HepG2 (cell line): ENCODE measurements around the gene ATP9A. TPM values are rescaled to one million over a fixed set of nuclear protein-coding genes. Genes with fewer than 3 reads are reported as not detected.
A peak's percentile ranks its signal among the peaks of the same experiment; 100 is the strongest.

Experiments
- KLF15 ChIP-seq: sonication (generic); formaldehyde crosslinking; IDR thresholded peaks from 2 replicates; pipeline ENCODE4 v1.8.1; 2023; ENCODE audit warnings: borderline replicate concordance, mild to moderate bottlenecking, inconsistent platforms, missing genetic modification reagents, mixed read lengths
- MEIS1 ChIP-seq: sonication (generic); formaldehyde crosslinking; IDR thresholded peaks from 2 replicates; pipeline ENCODE4 v1.9.0; 2021; ENCODE audit warnings: mild to moderate bottlenecking, missing genetic modification reagents, moderate library complexity, borderline replicate concordance
- SMARCC2 ChIP-seq: fragments of 450-650 bp; IDR thresholded peaks from 2 replicates; pipeline ENCODE4 v1.6.1; 2017; ENCODE audit warnings: antibody characterized with exemption, mild to moderate bottlenecking
- SNAI1 ChIP-seq: sonication (generic); formaldehyde crosslinking; IDR thresholded peaks from 2 replicates; pipeline ENCODE4 v1.5.0; 2020; ENCODE audit warnings: mild to moderate bottlenecking, missing genetic modification reagents, borderline replicate concordance
- ZBTB20 ChIP-seq: sonication (generic); formaldehyde crosslinking; IDR thresholded peaks from 2 replicates; pipeline ENCODE4 v1.8.1; 2023; ENCODE audit warnings: missing genetic modification reagents, low read depth, mild to moderate bottlenecking, borderline replicate concordance
- ZMAT3 ChIP-seq: sonication (generic); formaldehyde crosslinking; conservative IDR thresholded peaks from 2 replicates; pipeline ENCODE4 v1.7.0; 2021; ENCODE audit warnings: missing genetic modification reagents
- ZSCAN20 ChIP-seq: sonication (generic); formaldehyde crosslinking; IDR thresholded peaks from 2 replicates; pipeline ENCODE4 v1.4.0; 2020; ENCODE audit warnings: missing genetic modification reagents, mild to moderate bottlenecking, borderline replicate concordance
- polyA plus RNA-seq, 8 experiments: library from polyadenylated mRNA; depleted of rRNA in 3 of 8; stranded (reverse) in 7 of 8; unstranded in 1 of 8; fragments of >200 nt; fragmentation: Illumina TruSeq in 4 of 8; extraction: Trizol in 4 of 8; gene quantifications; 2 replicates each; pipeline versions ENCODE4 v1.2.1 to v1.2.3, GENCODE V29; 2011 to 2016; ENCODE audit warnings: low read depth in 4 of 8, missing spikeins in 1 of 8, mixed read lengths in 1 of 8; ENCODE audit not compliant: insufficient read depth in 1 of 8
- total RNA-seq, 5 experiments: library from RNA; depleted of rRNA; stranded (reverse); fragments of >200 nt; fragmentation: Illumina TruSeq; extraction: Trizol; gene quantifications; 2 replicates each; pipeline ENCODE4 v1.2.3, GENCODE V29; 2016; ENCODE audit warnings: low read depth in 1 of 5
- TF ChIP-seq, protein P1 (sequence below): sonication (generic); formaldehyde crosslinking; IDR thresholded peaks from 2 replicates; pipeline ENCODE4 v1.5.0; 2020; ENCODE audit warnings: missing genetic modification reagents, mild to moderate bottlenecking, borderline replicate concordance
- TF ChIP-seq, protein P2 (sequence below): sonication (generic); formaldehyde crosslinking; IDR thresholded peaks from 2 replicates; pipeline ENCODE4 v1.8.0; 2022; ENCODE audit warnings: mild to moderate bottlenecking, missing genetic modification reagents, borderline replicate concordance
- TF ChIP-seq, protein P3 (sequence below): sonication (generic); formaldehyde crosslinking; IDR thresholded peaks from 2 replicates; pipeline ENCODE4 v1.4.0; 2020; ENCODE audit warnings: low read depth, mild to moderate bottlenecking, missing genetic modification reagents
- TF ChIP-seq, protein P4 (sequence below): sonication (generic); formaldehyde crosslinking; IDR thresholded peaks from 2 replicates; pipeline ENCODE4 v1.8.1; 2022; ENCODE audit warnings: mild to moderate bottlenecking, missing genetic modification reagents
- TF ChIP-seq, protein P5 (sequence below): sonication (generic); formaldehyde crosslinking; IDR thresholded peaks from 2 replicates; pipeline ENCODE4 v1.4.0; 2020; ENCODE audit warnings: missing genetic modification reagents
- TF ChIP-seq, protein P6 (sequence below): sonication (generic); formaldehyde crosslinking; IDR thresholded peaks from 2 replicates; pipeline ENCODE4 v1.5.0; 2020; ENCODE audit warnings: mild to moderate bottlenecking, missing genetic modification reagents

Gene ATP9A
- total and polyA plus RNA-seq, 2 of the 13 experiments (the other 11 are each of a cell fraction or from before 2014, with no cell fraction given), result 11.8 to 18.5 TPM

DNA sequence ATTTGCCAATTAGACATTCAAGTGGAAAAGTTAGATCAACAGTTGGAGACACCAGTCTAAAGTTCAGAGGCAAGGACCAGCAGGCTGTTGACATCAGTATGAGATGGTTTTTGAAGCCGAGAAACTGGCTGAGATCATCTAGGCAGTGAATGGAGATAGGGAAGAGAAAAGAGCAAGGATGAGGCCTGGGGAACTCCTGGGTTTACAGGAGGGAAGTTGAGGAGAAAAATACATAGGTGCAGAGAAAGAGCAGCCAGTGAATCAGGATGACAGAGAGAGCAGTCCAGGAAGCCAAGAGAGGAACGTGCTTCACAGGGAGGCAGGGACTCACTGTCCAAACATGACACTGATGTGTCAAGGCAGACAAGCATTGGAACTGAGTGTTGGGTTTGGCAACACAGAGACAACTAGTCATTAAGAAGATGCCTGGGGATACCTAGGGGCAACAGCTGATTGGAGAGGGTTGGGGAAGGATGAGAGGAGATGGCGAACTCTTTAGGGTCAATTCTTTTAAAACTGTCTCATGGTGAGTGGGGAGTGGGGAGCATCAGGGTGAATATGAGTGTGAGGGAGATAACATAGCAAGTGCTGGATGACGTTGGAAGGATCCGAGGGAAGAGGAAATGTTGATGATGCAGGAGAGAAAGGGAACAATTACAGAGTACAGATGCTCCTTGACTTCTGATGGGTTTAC lies 47.3 kb upstream of the ATP9A start (continued):
- TF ChIP-seq MEIS1 (CRISPR knock-in tag) (0 out of 2 replicates have a peak, but pooled peaks have one; percentile 28), KLF15 (CRISPR knock-in tag) (no peak), ZSCAN20 (no peak), SNAI1 (CRISPR knock-in tag) (no peak), ZBTB20 (peak; percentile 47; the same call in 1 of the 2 replicates), SMARCC2 (no peak), ZMAT3 (no peak)
- TF ChIP-seq, protein P1, sequence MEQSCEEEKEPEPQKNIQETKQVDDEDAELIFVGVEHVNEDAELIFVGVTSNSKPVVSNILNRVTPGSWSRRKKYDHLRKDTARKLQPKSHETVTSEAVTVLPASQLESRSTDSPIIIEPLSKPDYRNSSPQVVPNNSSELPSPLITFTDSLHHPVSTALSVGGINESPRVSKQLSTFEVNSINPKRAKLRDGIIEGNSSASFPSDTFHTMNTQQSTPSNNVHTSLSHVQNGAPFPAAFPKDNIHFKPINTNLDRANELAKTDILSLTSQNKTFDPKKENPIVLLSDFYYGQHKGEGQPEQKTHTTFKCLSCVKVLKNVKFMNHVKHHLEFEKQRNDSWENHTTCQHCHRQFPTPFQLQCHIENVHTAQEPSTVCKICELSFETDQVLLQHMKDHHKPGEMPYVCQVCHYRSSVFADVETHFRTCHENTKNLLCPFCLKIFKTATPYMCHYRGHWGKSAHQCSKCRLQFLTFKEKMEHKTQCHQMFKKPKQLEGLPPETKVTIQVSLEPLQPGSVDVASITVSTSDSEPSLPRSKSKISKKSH, result no peak
- TF ChIP-seq, protein P2, sequence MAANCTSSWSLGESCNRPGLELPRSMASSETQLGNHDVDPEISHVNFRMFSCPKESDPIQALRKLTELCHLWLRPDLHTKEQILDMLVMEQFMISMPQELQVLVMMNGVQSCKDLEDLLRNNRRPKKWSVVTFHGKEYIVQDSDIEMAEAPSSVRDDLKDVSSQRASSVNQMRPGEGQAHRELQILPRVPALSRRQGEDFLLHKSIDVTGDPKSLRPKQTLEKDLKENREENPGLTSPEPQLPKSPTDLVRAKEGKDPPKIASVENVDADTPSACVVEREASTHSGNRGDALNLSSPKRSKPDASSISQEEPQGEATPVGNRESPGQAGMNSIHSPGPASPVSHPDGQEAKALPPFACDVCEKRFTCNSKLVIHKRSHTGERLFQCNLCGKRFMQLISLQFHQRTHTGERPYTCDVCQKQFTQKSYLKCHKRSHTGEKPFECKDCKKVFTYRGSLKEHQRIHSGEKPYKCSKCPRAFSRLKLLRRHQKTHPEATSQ (CRISPR knock-in tag), result no peak
- TF ChIP-seq, protein P3, sequence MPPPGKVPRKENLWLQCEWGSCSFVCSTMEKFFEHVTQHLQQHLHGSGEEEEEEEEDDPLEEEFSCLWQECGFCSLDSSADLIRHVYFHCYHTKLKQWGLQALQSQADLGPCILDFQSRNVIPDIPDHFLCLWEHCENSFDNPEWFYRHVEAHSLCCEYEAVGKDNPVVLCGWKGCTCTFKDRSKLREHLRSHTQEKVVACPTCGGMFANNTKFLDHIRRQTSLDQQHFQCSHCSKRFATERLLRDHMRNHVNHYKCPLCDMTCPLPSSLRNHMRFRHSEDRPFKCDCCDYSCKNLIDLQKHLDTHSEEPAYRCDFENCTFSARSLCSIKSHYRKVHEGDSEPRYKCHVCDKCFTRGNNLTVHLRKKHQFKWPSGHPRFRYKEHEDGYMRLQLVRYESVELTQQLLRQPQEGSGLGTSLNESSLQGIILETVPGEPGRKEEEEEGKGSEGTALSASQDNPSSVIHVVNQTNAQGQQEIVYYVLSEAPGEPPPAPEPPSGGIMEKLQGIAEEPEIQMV (CRISPR knock-in tag), result 0 out of 2 replicates have a peak, but pooled peaks have one; percentile 43
- TF ChIP-seq, protein P4, sequence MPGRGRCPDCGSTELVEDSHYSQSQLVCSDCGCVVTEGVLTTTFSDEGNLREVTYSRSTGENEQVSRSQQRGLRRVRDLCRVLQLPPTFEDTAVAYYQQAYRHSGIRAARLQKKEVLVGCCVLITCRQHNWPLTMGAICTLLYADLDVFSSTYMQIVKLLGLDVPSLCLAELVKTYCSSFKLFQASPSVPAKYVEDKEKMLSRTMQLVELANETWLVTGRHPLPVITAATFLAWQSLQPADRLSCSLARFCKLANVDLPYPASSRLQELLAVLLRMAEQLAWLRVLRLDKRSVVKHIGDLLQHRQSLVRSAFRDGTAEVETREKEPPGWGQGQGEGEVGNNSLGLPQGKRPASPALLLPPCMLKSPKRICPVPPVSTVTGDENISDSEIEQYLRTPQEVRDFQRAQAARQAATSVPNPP (CRISPR knock-in tag), result no peak
- TF ChIP-seq, protein P5, sequence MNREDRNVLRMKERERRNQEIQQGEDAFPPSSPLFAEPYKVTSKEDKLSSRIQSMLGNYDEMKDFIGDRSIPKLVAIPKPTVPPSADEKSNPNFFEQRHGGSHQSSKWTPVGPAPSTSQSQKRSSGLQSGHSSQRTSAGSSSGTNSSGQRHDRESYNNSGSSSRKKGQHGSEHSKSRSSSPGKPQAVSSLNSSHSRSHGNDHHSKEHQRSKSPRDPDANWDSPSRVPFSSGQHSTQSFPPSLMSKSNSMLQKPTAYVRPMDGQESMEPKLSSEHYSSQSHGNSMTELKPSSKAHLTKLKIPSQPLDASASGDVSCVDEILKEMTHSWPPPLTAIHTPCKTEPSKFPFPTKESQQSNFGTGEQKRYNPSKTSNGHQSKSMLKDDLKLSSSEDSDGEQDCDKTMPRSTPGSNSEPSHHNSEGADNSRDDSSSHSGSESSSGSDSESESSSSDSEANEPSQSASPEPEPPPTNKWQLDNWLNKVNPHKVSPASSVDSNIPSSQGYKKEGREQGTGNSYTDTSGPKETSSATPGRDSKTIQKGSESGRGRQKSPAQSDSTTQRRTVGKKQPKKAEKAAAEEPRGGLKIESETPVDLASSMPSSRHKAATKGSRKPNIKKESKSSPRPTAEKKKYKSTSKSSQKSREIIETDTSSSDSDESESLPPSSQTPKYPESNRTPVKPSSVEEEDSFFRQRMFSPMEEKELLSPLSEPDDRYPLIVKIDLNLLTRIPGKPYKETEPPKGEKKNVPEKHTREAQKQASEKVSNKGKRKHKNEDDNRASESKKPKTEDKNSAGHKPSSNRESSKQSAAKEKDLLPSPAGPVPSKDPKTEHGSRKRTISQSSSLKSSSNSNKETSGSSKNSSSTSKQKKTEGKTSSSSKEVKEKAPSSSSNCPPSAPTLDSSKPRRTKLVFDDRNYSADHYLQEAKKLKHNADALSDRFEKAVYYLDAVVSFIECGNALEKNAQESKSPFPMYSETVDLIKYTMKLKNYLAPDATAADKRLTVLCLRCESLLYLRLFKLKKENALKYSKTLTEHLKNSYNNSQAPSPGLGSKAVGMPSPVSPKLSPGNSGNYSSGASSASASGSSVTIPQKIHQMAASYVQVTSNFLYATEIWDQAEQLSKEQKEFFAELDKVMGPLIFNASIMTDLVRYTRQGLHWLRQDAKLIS (CRISPR knock-in tag), result no peak
- TF ChIP-seq, protein P6, sequence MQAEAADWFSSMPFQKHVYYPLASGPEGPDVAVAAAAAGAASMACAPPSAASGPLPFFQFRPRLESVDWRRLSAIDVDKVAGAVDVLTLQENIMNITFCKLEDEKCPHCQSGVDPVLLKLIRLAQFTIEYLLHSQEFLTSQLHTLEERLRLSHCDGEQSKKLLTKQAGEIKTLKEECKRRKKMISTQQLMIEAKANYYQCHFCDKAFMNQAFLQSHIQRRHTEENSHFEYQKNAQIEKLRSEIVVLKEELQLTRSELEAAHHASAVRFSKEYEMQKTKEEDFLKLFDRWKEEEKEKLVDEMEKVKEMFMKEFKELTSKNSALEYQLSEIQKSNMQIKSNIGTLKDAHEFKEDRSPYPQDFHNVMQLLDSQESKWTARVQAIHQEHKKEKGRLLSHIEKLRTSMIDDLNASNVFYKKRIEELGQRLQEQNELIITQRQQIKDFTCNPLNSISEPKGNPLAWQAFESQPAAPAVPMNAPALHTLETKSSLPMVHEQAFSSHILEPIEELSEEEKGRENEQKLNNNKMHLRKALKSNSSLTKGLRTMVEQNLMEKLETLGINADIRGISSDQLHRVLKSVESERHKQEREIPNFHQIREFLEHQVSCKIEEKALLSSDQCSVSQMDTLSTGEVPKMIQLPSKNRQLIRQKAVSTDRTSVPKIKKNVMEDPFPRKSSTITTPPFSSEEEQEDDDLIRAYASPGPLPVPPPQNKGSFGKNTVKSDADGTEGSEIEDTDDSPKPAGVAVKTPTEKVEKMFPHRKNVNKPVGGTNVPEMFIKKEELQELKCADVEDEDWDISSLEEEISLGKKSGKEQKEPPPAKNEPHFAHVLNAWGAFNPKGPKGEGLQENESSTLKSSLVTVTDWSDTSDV (CRISPR knock-in tag), result no peak
